DMS114 treated with DMSO at 0.1 percent for 48 hours (cell line): ENCODE data around the gene RUVBL1.
"Not testable (repeated sequence)": the region's sequence is repeated elsewhere in the genome, so short reads cannot be mapped to it uniquely, and the experiment has no call there.

Source experiments
- DNase-seq: peaks from one replicate; lab custom pipeline; 2025; ENCODE audit not compliant: unreplicated experiment; lab: John Stamatoyannopoulos, UW

RUVBL1 gene

DNA sequence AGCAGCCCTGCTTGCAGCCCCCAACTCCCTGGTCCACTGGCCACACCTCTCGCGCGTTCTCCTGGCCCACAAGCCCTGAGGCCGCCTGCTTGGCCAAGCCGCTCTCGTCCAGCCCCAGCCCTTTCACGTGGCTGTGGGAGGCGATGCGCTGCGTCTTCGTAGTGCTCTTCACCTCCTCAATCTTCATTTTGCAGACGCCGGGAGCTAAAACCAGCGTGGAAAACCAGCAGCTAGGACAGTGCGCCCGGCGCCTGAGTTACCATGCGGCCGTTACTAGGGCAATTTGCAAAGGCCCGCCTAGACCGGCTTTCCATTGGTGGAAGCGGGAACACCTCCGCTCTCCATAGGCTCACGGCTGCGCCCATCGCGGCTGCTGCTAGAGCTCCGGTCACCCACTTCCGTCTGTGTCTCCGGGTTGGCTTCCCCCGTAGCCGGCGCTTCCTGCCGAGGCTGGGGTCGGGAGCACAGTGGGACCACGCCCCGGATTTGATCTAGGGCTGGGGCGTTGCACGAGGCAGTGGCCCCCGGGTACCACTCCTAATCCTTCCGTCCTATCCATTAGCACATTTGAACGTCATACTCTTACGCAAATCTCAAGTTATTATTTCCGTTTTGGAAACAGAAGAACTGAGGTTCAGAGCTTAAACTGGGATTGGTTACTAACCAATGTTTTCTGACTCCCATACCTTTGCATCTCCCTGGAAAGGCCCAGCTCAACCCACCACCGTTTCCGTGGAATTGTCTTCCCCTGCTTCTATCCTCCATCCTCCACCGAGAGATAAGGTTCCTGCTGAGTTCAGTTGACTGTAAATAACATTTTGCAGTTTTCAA is at the start of gene RUVBL1:
Gene RUVBL1, minus strand, starts transcription at position 275 of the 831 bp plus-strand sequence. Its CDS starts 88 bp downstream, at position 187.
- DNase-seq = peak; percentile 98

DNA sequence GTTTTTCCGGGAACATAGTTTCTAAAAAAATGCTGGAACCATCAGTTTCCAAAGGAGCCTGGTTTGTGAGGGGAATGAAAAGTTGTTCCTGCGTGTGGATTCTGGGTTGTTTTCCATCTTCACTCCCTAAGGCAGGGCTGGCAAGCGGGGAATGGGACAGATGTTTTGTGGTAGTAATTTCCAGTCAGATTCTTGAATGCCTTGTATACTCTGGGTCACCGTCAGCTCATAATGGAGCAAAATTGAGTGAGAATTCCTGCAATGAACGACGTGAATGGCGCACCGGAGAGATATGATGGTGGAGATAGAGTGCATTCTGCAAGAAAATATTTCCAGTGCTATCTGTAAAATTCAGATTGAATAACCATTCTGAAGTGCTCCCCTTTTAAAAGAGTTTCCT is 49.6 kb upstream of the RUVBL1 start:
- DNase-seq = no peak

DNA sequence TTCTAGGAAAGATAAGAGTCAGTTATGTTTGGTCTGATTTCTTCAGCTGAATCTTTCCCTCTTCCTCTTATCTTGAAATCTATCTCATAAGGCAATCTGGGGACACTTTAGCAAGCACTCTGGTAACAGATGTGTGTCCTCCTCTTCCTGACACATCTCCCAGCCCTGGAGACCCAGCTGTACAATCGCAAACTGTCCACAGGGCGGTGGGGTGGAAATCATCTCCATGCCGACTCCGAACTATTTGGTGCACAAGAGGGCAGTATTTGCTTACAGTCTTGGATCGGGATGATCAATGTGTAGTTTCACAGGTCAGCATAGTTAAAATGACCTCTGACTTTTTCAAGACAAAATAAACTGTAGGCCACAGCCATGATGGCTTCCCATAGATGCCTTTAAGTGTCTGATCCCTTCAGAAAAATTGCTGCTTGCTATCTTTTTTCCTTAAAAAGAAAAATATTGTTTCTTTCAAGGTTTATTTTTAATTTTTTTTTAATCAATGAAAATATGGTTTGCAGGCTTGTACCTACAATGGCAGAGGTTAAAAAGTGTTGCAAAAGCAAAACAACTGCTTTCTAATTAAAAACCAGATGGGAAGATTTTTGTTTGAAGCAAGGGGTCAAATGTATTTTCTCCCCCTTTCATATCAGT is 47.4 kb upstream of the RUVBL1 start:
- peak; percentile 77 for DNase-seq

DNA sequence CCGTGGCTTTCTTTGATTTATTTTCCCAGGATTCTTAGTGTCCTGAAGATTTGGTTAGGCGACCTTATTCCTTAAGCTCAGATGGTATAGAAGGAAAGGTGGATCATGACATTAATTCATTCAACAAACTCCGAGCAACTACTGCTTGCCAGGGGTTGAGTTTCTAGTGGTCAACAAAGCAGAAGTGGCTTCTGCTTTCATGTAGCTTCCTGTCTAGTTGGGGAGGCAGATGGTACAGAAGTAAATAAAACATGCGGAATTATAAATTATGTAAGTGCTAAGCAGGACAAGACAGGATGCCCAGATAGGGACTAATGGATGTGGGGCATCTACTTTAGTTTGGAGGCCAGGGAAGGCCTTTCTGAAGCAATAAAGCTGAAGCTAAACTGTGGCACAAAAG is 45.2 kb upstream of the RUVBL1 start:
- no peak for DNase-seq

DNA sequence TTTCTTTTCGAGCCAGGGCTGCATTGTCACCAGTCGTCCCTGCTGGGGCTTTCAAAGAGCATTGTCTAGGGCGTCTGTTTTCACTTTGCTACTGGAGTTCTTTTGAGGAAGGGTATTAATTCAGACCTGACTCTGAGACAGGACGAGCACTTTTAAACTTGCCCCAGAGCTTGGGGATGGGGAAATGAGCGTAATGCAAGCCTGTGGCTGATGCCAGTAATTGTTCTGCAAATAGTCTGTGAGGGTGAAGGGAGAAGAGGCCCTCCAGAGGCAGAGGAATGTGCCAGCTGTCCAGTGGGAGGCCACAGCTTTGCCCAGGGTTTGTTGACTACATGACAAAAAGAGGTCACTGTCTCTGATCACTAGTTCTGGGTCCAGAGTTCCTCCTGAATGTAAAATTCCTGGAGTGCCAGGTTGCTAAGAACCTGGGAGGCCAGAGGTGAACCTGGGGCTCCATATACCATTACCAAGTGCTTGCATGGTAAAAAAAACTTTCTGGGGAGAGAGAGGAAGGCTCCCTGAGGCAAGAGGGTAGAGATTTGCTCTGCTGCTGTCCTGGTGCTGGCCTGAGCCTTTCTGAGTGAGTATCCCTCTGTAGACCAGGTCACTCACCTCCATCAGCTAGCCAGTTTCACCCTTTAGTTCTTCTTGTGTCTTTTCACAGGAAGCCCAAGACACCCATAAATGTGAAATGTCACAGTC is 44.5 kb upstream of the RUVBL1 start:
- no peak for DNase-seq

DNA sequence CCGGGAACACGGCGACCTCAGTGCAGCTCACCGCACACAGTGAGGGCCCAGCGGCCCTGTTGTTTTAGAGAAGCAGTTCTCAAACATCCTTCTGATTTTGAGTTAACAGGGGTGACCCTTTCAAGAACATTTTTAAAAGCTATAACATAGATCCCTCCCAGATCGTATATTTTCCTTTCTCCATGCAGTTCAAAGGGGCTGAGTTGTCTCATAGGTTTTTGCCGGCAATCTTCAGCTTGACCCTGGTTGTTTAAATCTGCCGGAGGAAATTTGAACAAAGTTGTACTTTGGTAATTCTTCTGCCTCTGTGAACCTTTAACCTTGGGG is 44.0 kb upstream of the RUVBL1 start:
- no peak for DNase-seq

DNA sequence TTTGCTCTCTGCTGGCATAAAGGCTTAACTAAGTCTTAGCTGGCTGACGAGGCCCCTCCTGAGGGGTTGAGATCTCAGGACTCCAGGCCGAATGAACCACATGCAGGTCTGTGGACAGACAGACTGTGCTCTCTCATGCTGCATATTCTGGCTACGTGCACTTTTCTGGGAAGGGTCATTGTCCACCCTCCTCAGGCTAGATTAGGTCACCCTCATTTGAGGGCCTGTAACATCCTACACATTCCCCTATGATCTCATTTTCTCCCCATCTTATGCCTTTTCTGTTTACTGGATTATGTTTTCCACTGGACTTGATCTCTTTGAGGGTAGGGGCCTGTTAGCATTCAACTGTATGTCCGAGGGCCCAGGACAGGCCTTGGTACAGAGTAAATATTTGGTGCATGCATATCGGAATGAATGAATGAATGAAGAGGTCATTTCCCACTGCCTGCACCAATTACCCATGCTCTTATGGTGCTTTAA is 43.4 kb upstream of the RUVBL1 start:
- DNase-seq = no peak

DNA sequence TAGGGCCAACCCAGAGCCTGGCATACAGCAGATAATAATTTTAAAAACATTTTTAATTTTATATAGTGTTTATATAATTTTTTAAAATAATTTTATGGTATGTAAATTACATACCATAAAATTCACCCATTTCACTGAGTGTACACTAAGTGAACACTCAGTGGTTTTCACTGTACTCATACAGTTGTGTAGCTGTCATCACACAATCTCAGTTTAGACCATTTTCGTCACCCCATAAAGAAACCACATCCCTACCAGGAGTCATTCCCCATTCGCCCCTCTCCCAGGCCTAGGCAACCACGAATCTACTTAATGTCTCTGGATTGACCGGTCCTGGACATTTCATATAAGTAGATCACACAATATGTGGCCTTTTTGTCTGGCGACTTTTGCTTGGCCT is 39.8 kb upstream of the RUVBL1 start:
- DNase-seq = no peak

DNA sequence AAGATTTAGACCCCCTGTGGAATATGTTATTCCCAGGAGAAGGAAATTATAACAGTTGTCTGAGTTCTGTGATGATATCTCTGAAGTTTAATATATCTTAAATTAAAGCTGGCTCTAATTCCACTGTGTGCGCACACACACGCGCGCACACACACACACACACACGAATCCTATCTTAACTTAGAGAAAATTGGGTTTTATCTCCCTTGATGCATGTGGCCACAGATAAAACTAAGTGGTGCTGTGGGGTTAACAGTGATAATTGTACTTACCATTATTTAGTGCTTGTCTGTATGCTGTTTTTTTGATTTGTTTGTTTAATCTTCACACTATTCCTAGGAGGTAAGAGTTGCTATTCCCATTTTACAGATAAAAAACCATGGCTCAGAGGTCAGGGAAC is 37.0 kb upstream of the RUVBL1 start:
- no peak for DNase-seq

DNA sequence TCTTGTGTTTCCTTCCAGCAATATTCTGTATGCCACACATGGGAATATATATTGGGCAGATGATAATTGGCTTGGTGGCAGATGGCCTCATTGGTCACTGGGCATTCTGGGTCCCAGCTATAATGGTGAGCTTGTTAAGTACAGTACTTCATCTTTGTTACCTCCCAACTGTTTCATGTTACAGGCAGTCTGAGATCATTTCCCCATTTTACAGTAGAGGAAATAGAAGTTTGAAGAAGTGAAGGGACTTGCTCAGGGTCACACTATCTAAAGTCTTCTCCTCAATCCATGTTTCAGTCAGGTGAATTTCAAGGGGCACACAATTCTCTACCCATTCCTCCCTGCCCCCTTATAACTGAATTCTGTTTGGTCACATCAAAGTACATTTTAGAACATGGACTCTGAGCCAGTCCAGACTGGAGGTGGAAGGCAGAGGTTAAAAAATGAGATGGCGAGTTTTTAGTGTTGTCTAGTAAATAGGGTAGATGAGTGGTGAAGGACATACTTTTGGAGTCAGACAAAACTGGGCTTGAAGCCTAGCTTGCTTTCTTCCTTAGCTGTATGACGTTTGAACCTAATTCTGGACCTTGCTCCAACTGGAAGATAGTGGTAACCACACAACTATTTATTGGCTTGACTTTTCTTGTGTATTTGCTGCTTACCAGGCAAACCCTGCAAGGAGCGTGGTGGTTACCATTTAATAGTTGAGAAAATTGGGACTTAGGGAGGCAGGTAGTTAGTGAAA is 32.2 kb upstream of the RUVBL1 start:
- no peak for DNase-seq

DNA sequence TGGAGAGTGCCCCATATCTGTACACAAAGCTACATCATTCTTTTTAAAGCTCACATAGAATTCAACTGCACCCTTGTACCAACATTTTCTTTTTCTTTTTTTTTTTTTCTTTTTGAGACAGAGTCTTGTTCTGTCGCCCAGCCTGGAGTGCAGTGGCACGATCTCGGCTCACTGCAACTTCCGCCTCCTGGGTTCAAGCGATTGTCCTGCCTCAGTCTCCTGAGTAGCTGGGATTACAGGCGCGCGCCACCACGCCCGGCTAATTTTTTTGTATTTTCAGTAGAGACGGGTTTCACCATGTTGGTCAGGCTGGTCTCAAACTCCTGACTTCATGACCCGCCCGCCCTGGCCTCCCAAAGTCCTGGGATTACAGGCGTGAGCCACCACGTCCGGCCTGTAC is 30.7 kb upstream of the RUVBL1 start:
- DNase-seq = not testable (repeated sequence)

DNA sequence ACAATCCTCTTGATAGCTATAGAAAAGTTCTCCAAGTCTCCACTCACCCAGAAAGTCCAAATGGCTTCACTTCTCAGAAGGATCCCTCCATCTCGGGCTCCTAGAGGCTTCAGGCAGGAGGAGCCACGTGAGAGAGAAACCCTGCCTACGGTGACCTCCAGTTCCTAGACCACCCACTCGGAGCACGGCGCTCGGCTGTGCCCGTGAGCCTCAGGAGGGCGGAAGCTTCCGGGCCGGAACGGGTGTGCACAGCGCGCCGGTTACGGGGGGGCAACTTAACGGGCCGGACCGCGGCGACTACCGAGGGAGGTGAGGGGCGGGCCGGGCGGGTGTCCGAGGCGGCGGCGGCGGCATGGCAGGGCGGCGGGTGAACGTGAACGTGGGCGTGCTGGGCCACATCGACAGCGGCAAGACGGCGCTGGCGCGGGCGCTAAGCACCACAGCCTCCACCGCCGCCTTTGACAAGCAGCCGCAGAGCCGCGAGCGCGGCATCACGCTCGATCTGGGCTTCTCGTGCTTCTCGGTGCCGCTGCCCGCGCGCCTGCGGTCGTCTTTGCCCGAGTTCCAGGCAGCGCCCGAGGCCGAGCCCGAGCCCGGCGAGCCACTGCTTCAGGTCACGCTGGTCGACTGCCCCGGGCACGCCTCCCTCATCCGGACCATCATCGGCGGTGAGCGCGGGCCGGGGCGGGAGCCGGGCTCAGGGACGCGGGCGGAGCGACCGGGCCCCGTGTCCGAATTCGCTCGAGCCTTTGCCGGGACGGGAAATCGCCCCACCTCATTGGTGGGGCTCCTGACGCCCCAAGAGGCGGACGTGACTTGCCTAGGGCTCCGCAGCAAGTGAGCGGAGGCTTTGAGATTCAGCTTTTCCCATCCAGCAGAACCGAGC is 29.8 kb upstream of the RUVBL1 start, which contains the start of gene EEFSEC:
Gene EEFSEC, plus strand, starts transcription at position 326 of the 886 bp plus-strand sequence. Its CDS starts 27 bp downstream, at position 353.
- DNase-seq = peak; percentile 61

DNA sequence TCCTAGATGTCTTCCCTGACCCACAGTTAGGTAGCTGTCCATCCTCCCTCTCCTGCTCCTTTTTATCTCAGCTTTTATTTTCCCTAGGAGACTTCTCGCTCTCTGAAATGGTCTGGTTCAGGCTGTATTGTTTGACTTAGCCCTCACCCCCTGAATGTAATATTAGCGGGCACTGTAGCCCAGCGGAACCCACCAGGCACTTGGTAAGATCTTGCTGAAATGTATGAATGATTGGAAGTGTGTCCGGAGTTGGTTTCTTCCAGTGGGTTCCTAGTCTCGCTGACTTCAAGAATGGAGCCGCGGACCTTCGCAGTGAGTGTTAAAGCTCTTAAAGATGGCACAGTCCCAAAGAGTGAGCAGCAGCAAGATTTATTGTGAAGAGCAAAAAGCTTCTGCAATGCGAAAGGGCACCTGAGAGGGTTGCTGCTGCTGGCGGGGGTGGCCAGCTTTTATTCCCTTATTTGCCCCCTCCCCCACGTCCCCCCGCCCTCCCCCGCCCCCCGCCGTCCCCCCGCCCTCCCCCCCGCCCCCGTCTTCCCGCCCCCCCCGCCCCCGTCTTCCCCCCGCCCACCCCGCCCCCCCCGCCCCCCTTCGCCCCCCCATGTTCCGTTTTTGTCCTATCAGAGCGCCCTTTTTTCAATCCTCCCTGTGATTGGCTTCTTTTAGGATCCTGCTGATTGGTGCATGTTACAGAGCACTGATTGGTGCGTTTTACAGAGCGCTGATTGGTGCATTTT is 29.0 kb upstream of the RUVBL1 start:
- peak; percentile 61 for DNase-seq

DNA sequence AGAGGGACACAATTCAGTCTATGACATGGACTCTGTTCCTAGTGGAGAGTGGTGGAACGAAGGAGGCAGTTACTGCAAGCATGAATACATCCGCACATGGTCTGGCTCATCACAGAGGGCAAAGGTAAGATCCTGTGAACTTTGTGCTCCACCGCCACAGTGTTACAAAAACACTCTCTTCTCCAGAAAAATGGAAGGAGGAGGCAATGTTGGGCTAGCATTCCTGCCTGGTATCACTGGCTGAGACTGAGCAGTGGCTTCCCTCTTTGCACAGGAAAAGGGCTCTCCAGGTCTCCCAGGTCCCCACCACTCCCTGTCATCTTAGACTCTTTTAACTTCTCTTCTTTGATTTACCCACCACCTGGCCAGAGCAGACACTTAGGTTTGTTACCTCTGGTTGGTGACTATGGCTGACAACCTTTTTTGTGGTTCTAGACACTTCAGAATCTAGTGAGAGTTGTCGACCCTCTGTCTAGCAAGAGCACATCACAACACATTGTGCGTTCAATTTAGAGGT is 28.2 kb upstream of the RUVBL1 start:
- no peak for DNase-seq

DNA sequence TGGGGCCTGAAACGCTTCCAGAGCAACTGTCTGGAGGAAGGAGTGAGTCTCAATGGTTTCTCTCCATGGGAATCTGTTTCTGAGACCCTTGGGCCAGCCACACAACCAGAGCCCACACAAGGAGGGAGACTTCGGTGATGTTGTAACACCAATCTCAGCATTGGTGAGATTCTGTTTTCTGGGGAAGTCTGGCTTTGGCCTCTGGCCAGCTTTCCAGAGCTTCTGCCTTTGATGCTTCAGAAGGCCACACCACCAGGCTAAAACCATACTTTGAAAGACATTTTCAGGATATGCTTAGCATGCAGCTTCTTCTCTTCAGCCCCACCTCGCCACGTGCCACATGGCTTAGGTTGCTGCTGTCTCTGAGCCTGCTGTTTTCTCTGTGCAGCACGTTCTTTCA is 26.0 kb upstream of the RUVBL1 start:
- no peak for DNase-seq

DNA sequence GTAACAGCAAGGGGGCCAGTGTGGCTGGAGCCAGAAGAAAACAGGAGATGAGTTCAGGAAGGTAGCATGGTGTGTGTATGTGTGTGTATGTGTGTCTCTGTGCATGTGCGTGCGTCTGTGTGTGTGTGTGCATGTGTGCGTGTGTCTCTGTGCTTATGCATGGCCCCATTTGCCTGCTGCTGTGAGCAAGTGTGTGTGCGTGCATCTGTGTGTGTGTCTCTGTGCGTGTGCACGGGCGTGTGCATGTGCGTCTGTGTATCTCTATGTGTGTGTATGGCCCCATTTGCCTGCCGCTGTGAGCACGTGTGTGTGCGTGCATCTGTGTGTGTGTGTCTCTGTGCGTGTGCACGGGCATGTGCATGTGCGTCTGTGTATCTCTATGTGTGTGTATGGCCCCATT is 22.6 kb upstream of the RUVBL1 start:
- no peak for DNase-seq

DNA sequence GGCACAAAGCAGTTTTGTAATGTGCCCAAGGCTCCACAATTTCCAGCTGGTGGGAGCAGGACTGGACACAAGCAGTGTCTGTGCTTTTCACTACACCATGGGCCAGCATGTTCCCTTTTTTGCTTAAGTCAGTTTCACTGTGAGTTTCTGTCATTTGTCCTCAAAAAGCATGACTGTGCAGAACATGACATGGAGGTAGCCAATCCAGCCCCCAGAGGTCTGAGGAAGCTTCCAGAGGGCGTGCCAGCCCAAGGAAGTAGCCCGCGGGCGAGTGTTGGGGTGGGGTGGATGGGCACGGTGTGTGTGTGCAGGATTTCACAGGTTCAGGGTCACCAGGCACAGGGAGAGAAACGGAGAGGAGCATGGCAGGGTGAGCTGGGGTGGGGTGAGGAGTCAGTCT is 21.7 kb upstream of the RUVBL1 start:
- no peak for DNase-seq

DNA sequence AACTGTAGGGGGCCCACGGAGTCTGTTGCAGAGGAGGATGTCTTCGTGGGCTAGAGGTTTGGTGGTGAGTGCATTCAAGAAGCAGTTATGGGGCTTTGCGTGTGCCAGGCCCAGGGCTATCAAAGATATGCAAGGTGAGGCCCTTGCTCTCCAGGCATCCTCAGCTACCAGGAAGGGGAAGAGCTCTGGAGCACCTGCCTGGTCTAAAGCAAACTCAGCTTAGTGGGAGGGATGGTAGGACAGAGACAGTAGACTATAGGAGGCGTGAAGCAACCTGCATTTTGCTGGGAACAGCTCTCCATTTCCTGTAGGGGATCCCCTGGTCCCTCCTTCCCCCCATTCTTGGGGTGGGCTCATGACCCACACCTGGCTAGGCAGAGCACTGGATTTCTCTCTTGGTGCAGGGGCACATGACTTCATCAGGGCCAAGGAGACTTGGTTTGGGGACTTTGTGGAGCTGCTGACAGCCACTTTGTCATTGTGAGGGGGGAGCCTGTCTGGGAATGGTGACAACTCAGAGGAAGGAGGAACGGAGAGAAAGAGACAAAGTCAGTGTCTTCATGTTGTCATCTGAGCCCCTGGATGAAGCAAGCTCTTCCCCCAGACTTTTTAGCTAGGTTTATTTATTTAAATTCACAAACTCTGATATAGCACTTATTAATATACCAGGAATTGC is 21.0 kb upstream of the RUVBL1 start:
- no peak for DNase-seq

DNA sequence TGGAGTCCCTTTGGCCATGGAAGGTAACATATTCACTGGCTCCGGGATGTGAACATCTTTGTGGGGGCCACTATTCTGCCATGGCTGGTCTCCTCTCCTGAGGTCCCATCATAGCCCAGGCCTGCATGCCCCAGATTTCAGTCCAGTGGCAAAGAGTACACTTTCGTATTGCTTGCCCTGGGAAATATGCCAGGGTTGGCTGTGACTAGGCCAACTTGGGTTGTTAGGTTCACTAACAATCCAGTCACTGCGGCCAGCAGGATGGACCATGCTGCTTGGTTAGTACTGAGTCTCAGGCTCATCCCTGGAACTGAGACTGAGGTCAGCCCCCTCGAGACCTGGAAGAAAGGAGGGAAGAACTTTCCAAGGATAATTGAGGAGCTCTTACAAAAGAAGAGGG is 19.9 kb upstream of the RUVBL1 start:
- no peak for DNase-seq
